T-helper 17 cell (primary cell): Measurements from ENCODE around the gene CHCHD2. TPM values are rescaled to one million over a fixed set of nuclear protein-coding genes. Genes with fewer than 3 reads are reported as not detected.
"Not testable (repeated sequence)": the region's sequence is repeated elsewhere in the genome, so short reads cannot be mapped to it uniquely, and the experiment has no call there.

Experiments used
- ATAC-seq: fragments of 150-1000 bp; cut with Tn5 transposase; 2 replicates; pipeline ENCODE4 v1.10.0; 2021; ENCODE audit warnings: mild to moderate bottlenecking, moderate library complexity
- DNase-seq, 3 donors: peaks; one replicate each; pipeline versions ENCODE4 v3.0.0 to v3.0.0-alpha.2; 2020 to 2021
- H3K9me3 ChIP-seq: one replicate; pipeline ENCODE4 v1.7.0; 2013; ENCODE audit warnings: low read length, mild to moderate bottlenecking; ENCODE audit not compliant: control insufficient read depth, poor library complexity, severe bottlenecking
- H3K27ac Mint-ChIP-seq: one replicate; pipeline ENCODE4 v1.8.0; 2022; ENCODE audit warnings: mild to moderate bottlenecking, moderate library complexity, mixed read lengths
- H3K27me3 Mint-ChIP-seq: one replicate; pipeline ENCODE4 v1.8.0; 2022; ENCODE audit warnings: mixed read lengths
- H3K36me3 Mint-ChIP-seq: one replicate; pipeline ENCODE4 v1.8.0; 2022; ENCODE audit warnings: low read depth, mixed read lengths
- H3K4me1 Mint-ChIP-seq: one replicate; pipeline ENCODE4 v1.8.0; 2022; ENCODE audit warnings: mild to moderate bottlenecking, mixed read lengths
- H3K4me3 Mint-ChIP-seq: one replicate; pipeline ENCODE4 v1.8.0; 2022; ENCODE audit warnings: mild to moderate bottlenecking, moderate library complexity, mixed read lengths
- total RNA-seq, 4 donors: library from RNA in 2 of 4; stranded (reverse) in 2 of 4; gene quantifications; one replicate each; pipeline ENCODE4 v1.2.3 and lab custom pipeline; 2022 to 2026

Gene CHCHD2, protein sequence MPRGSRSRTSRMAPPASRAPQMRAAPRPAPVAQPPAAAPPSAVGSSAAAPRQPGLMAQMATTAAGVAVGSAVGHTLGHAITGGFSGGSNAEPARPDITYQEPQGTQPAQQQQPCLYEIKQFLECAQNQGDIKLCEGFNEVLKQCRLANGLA
- total RNA-seq (100 to 1,000 TPM; 205 to 216 TPM), total RNA-seq (lab: John Stamatoyannopoulos, UW) (124 to 157 reads per million in 2 donors)

DNA sequence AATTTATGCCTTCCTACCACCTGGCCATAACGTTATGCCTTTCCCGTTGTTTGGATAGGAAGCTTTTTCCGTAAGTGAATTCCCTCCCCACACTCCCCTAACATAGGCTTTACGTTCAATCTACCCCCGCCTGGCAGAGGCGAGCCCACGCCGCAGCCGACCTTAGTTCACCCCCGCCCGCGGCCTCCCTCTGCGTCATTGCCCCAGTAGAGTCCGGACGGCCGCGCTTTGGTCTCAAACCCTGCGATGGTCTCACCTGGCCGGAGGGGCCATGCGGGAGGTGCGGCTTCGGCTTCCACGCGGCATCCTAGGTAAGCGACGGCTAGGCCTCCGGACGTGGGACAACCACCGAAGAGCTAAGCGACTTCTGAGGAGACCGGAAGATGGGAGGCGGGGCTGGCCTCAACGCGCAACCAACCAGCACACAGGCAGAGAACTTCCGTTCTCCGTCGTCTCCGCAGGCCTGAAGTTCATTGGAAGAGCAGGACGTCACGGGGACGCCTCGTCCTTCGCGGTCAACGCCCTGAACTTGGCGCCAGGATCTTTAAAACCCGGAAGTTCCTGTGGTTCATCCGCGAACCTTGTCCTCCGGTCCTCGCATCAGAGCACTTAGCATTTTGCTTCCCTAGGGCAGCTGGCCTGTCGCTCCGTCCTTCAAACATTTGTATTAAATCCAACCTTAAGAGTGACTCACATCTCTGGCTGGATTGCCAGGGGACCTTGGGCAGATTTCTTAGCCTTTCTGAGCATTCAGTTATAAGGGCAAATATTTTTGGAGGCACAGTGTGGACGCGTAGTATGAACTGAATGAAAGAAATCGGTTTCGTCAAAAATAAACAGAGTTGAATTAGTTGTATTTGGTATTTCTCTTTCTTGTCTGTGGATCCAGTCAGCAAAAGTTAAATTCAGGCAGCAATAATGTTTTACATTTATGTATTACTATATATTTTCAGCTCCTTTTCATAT is at the start of gene CHCHD2:
Gene CHCHD2, minus strand, starts transcription at position 369 of the 966 bp plus-strand sequence. Its CDS starts 63 bp downstream, at position 306.
- H3K9me3 ChIP-seq, result no peaks in the 10 kb centered on the region
- no peaks in the 10 kb centered on the region for H3K36me3 Mint-ChIP-seq
- peak within 1 kb of the TSS; percentile 97 for H3K4me3 Mint-ChIP-seq
- ATAC-seq (peak; percentile 99), DNase-seq (peak; percentile 83 to 89 (median 85))
- peaks cover 15% of the 10 kb centered on the region for H3K4me1 Mint-ChIP-seq
- peak within 1 kb of the TSS; percentile 94 for H3K27ac Mint-ChIP-seq
- no peaks in the 10 kb centered on the region for H3K27me3 Mint-ChIP-seq

DNA sequence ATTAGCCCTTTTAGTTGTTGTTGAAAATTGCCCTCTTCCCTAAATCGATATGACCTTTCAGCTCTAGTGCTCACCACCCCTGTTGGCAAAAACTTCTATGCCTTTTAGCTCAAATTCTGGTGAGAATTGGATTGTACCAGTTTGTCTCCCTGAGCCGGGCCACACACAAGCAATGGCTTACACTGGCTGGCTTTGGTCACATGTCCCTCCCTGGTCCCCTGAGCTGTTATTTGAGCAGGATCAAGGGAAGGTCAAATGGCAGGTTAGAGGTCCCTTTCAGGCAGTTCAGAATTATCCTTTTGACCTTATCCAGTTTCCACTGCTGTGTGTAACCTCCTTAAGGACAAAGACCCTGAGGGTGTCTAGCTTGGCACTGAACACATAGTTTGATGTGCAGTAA is 24.8 kb upstream of the CHCHD2 start:
- not testable (repeated sequence) for H3K36me3 Mint-ChIP-seq, DNase-seq, H3K4me1 Mint-ChIP-seq, H3K9me3 ChIP-seq, H3K27ac Mint-ChIP-seq, H3K27me3 Mint-ChIP-seq, H3K4me3 Mint-ChIP-seq, ATAC-seq

DNA sequence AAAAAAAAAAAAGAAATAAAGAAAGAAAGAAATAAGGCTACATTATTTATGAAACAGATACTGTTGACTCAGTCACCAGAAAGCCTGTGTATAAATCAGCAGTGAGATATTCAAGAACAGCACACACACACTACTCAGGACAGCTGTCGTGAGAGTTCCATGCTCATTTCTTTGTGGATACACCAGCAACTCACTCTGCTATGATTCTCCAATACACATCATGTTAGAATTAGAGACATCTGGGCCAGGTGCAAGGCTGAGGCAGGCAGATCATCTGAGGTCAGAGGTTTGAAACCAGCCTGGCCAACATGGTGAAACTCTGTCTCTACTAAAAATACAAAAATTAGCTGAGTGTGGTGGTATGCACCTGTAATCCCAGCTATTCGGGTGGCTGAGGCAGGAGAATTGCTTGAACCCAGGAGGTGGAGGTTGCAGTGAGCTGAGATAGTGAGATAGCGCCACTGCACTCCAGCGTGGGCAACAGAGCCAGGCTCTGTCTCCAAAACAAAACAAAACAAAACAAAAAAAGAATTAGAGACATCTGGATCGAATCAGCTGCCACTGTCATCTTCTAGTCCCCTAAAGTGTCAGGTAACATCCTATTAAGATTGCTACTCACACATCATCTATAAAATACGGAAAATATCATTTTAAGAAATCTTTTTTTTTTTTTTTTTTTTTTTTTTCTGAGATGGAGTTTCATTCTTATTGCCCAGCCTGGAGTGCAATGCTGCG is 21.1 kb upstream of the CHCHD2 start:
- Mint-ChIP-seq H3K4me3 (no peak overlapping the region), H3K4me1 (peaks cover 2% of the 10 kb centered on the region), H3K27ac (no peak overlapping the region), H3K27me3 (no peaks in the 10 kb centered on the region), H3K36me3 (no peaks in the 10 kb centered on the region)
- DNase-seq (no peak), ATAC-seq (no peak)
- H3K9me3 ChIP-seq, result no peaks in the 10 kb centered on the region

DNA sequence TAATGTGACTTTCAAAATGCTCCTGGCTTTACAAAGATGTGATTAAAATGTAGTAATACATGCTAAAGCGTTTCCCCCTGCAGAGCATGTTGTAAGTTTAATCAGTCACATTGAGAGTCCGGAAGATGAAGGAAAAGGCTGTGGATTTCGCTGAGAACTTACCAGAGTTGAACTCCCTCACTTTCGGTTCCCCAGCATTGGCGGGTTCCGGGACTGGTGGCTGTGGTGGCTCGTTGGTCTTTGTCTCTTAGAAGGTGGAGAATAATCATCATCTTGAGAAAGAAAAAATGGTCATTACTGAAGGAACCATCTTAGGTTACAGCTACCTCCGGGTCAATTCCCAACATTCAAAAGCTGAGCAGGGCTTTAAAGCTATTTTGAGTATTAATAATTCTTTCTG is 19.6 kb upstream of the CHCHD2 start:
- H3K36me3 Mint-ChIP-seq, result no peaks in the 10 kb centered on the region
- H3K27ac Mint-ChIP-seq, result no peak overlapping the region
- H3K4me1 Mint-ChIP-seq, result peaks cover 2% of the 10 kb centered on the region
- no peaks in the 10 kb centered on the region for H3K27me3 Mint-ChIP-seq
- DNase-seq, result no peak
- no peak for ATAC-seq
- H3K9me3 ChIP-seq, result no peaks in the 10 kb centered on the region
- no peak overlapping the region for H3K4me3 Mint-ChIP-seq

DNA sequence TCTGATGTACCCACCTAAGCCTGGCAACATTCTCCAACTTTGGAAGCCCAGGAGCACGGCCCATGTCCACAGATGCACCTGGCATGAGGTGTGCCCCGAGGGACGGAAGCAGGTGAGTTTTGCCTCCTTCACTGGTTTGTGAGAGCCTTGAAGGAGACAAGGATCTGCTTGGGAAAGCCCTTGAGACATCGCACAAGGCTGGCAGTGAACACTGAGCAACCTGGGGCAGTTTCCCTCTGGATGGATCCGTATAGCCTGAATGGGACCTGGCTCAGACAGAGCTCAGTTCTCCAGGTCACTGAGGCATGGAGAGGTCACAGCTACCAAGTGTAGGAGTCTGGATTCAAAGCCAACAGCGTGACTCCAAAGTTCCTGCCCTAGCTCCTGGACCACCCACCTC is 18.7 kb upstream of the CHCHD2 start:
- DNase-seq, result no peak
- Mint-ChIP-seq H3K36me3 (no peaks in the 10 kb centered on the region), H3K4me3 (no peak overlapping the region), H3K27ac (no peak overlapping the region), H3K27me3 (no peaks in the 10 kb centered on the region), H3K4me1 (peaks cover 2% of the 10 kb centered on the region)
- no peaks in the 10 kb centered on the region for H3K9me3 ChIP-seq
- ATAC-seq, result no peak

DNA sequence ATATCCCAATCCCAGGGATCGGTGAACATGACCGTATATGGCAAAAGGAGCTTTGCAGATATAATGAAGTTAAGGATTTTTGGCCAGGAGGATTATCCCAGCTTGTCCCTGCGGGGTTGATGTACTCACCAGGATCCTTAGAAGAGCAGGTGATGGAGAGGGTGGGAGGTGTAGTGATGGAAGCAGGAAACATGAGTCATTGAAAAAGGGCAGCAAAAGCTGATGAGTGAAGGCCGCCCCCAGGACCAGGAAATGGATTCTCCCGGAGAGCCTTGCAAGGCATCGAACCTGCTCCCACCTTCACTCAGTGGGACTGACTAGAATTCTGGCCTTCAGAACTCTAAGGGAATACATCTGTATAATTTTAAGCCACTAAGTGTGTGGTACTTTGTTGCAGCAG is 15.2 kb upstream of the CHCHD2 start:
- Mint-ChIP-seq H3K27me3 (peaks cover 19% of the 10 kb centered on the region), H3K4me1 (peaks cover 2% of the 10 kb centered on the region), H3K4me3 (no peak overlapping the region), H3K36me3 (peaks cover 2% of the 10 kb centered on the region), H3K27ac (no peak overlapping the region)
- ATAC-seq (no peak), DNase-seq (no peak)
- no peaks in the 10 kb centered on the region for H3K9me3 ChIP-seq

DNA sequence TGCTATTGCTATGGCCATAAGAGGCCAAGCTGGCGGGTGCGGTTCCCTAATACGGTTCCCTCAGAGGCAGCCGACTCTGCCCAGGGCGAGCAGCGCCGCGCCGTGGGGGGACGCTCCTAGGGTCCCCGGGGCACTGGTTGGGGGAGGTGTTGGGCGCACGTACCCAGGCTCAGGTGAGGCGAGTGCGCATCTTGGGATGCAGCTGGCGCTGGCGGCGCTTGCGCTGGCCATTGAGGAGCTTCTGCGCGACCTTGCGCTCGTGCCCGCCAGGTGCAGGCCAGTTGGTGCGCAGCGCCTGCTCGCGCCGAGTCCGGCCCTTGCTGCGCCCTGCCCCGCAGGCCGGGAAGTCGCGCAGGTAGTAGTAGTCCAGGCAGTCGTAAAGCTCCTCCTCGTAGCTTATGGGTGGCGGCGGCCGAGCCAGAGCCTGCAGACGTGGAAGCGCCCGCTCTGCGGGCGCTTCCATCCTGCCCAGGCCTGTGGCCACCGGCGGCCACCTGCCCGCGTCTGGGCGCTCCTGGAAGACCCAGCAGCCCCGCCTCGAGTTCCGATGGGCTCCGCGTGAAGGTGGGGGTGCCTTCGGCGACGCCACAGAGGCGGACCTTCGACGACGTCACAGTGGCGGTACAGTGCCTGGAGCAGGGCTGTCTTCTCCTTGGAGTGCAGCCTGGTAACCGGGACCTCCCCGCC is 9.7 kb upstream of the CHCHD2 start, which contains the start of gene NUPR2:
Gene NUPR2, minus strand, starts transcription at position 566 of the 687 bp plus-strand sequence. Its CDS starts 103 bp downstream, at position 463.
- no peak within 1 kb of the TSS for H3K27ac Mint-ChIP-seq

DNA sequence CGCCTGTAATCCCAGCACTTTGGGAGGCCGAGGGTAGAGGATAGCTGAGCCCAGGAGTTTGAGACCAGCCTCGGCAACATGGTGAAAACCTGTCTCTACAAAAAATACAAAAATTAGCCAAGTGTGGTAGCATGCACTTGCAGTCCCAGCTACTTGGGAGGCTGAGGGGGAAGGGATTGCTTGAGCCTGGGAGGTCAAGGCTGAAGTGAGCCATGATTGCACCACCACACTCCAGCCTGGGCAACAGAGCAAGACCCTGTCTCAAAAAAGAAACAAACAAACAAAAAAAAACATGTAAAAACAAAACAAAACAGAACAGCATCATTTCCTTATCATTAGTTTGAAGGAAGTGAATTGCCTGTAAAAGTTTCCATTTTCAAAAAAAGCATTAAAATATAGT is 6.0 kb upstream of the CHCHD2 start:
- not testable (repeated sequence) for H3K9me3 ChIP-seq, ATAC-seq, H3K36me3 Mint-ChIP-seq, DNase-seq, H3K4me3 Mint-ChIP-seq, H3K27ac Mint-ChIP-seq, H3K4me1 Mint-ChIP-seq
- peaks cover 18% of the 10 kb centered on the region for H3K27me3 Mint-ChIP-seq

More for the DNA sequence above, 9.7 kb upstream of the CHCHD2 start, which contains the start of gene NUPR2:
- no peaks in the 10 kb centered on the region for H3K9me3 ChIP-seq
- H3K36me3 Mint-ChIP-seq, result peaks cover 3% of the 10 kb centered on the region
- H3K4me1 Mint-ChIP-seq, result no peaks in the 10 kb centered on the region
- H3K4me3 Mint-ChIP-seq, result no peak within 1 kb of the TSS
- DNase-seq (no peak), ATAC-seq (no peak)
- H3K27me3 Mint-ChIP-seq, result peaks cover 29% of the 10 kb centered on the region

DNA sequence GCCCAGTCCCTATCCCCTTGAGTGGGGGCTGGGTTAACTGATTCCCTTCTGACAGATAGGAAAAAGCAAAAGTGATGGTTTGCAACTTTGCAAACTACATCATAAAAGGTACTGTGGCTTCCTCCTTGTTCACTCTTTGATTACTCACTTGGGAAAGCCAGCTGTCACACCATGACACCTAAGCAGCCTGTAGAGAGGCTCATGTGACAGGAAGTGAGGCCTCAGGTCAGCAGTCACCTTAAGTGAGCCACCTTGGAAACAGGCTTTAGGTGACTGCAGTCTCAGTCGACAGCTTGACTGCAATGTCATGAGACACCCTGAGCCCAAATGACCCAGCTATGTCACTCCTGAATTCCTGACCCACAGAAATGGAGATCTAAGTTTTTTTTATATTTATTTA is 4.3 kb upstream of the CHCHD2 start:
- no peaks in the 10 kb centered on the region for H3K9me3 ChIP-seq
- Mint-ChIP-seq H3K36me3 (no peaks in the 10 kb centered on the region), H3K27me3 (peaks cover 9% of the 10 kb centered on the region), H3K4me3 (no peak overlapping the region), H3K4me1 (peaks cover 12% of the 10 kb centered on the region), H3K27ac (no peak overlapping the region)
- no peak for DNase-seq
- ATAC-seq, result no peak

DNA sequence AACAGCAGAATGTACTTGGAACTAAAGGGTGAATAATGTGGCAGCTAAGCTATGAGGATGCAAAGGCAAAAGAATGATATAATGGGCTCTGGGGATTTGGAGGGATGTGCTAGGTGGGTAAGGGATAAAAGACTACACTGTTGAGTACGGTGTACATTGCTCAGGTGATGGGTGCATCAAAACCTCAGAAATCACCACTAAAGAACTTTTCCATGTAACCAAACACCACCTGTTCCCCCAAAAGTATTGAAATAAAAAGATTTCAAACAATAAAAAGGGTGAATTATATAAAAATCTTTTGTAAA is 1.6 kb upstream of the CHCHD2 start:
- DNase-seq (no peak), ATAC-seq (no peak)
- Mint-ChIP-seq H3K27ac (peak overlapping the region; percentile 94), H3K36me3 (no peaks in the 10 kb centered on the region), H3K4me3 (no peak overlapping the region), H3K4me1 (peaks cover 15% of the 10 kb centered on the region), H3K27me3 (no peaks in the 10 kb centered on the region)
- H3K9me3 ChIP-seq, result no peaks in the 10 kb centered on the region

DNA sequence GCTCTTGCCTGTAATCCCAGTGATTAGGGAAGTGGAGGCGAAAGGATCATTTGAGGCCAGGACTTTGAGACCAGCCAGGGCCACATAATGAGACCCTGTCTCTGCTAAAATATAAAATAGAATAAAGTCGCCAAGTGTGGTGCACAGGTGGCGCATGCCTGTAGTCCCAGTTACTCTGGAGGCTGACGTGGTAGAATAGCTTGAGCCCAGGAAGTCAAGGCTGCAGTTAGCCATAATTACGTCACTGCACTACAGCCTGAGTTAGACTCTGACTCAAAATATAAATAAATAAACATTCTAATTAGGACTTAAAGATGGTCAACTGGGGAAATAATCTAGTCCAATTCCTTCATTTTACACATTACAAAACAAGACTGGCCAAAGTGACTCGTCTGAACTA is 768 bp downstream of the CHCHD2 start:
- Mint-ChIP-seq H3K4me3 (peak overlapping the region; percentile 97), H3K4me1 (peaks cover 15% of the 10 kb centered on the region), H3K27ac (peak overlapping the region; percentile 94), H3K36me3 (no peaks in the 10 kb centered on the region), H3K27me3 (no peaks in the 10 kb centered on the region)
- DNase-seq (peak in 1 of 3 donors; percentile 16), ATAC-seq (no peak)
- H3K9me3 ChIP-seq, result no peaks in the 10 kb centered on the region

DNA sequence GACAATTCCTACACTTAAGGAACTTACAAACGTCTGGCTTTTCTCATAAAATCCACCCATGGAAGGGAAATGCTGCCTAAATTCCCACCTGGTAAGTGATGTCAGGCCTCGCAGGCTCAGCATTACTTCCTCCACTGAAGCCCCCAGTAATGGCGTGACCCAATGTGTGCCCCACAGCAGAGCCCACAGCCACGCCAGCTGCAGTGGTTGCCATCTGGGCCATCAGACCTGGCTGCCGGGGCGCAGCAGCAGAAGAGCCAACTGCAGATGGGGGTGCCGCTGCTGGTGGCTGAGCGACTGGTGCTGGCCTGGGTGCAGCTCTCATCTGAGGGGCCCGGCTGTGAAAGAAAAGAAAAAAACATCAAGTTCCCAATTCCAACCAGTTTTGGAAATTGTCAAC is 2.1 kb downstream of the CHCHD2 start:
- DNase-seq, H3K9me3 ChIP-seq, H3K36me3 Mint-ChIP-seq, H3K27me3 Mint-ChIP-seq, H3K4me3 Mint-ChIP-seq, ATAC-seq: not testable (repeated sequence)
- Mint-ChIP-seq H3K4me1 (peaks cover 17% of the 10 kb centered on the region), H3K27ac (peak overlapping the region; percentile 8)

DNA sequence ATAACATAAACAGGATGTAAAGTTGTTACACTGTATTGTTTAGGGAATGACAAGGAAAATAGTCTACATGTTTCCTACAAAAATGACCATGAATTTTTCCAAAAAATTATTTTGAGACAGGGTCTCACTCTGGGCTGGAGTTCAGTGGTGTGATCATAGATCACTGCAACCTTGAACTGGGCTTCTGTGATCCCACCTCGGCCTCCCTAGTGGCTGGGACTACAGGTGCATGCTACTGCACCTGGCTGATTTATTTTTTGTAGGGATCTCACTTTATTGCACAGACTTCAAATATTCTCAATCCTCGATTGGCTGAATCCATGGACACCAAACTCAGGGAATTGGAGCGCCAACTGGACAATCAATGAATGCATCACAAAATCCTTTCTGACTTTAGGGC is 6.6 kb downstream of the CHCHD2 start:
- Mint-ChIP-seq H3K27me3 (no peaks in the 10 kb centered on the region), H3K36me3 (peaks cover 2% of the 10 kb centered on the region), H3K27ac (no peak overlapping the region), H3K4me1 (peaks cover 2% of the 10 kb centered on the region), H3K4me3 (no peak overlapping the region)
- no peaks in the 10 kb centered on the region for H3K9me3 ChIP-seq
- DNase-seq, result no peak
- ATAC-seq, result no peak
